ENCODE measurements around the gene ALCAM. TPM values are rescaled to one million over a fixed set of nuclear protein-coding genes. Genes with fewer than 3 reads are reported as not detected.

ALCAM gene
- total and polyA plus RNA-seq, 2 donors (not counting 3 experiments of a cell fraction or from before 2014, with no cell fraction given) = 46.3 to 118 TPM

DNA sequence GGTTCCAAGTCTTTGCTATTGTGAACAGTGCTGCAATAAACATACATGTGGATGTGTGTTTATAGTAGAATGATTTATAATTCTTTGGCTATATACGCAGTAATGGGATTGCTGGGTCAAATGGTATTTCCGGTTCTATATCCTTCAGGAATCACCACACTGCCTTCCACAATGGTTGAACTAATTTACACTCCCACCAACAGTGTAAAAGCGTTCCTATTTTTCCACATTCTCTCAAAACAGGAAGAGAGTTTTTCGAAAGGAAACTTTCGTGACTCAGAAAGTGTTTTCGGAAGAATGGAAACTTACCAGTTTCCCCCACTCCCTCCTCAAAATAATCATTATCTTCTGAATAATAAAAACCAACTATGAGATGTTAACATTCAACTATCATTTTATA lies 205.8 kb downstream of the ALCAM start:
- H3K4me1 ChIP-seq (ENCODE audit: control insufficient read depth, extremely low read depth, insufficient read depth, low read length) = no peaks in the 10 kb centered on the region
- no peak for TF ChIP-seq POLR2AphosphoS5 (IDR thresholded peaks at IDR 0.05; ENCODE audit: insufficient read depth, low read depth, low read length)
- peak; percentile 27 for TF ChIP-seq JUN (IDR thresholded peaks at IDR 0.05; ENCODE audit: borderline replicate concordance, insufficient read depth, insufficient read length, low read depth)
- no peaks in the 10 kb centered on the region for H3K9me3 ChIP-seq (replicated peaks; ENCODE audit: control insufficient read depth, insufficient read depth, low read length)
- ChIA-PET CTCF (no interaction called here), POLR2A (no interaction called here)
- H3K27me3 ChIP-seq (ENCODE audit: control insufficient read depth in 2 of 2, insufficient read depth in 2 of 2, low read length in 2 of 2) = no peaks in the 10 kb centered on the region
- dilution Hi-C loops (cut with MboI; ENCODE audit: extremely low pct_ligation_motif_present, low sequenced_read_pairs) = no loop called here
- intact Hi-C loops (cut with micrococcal nuclease) = no loop called here
- H3K27ac ChIP-seq (ENCODE audit: insufficient read depth, low read depth, low read length) = no peak overlapping the region
- no TSS peak for BruUV-seq (replicated peaks)
- no peak overlapping the region for H3K9ac ChIP-seq (replicated peaks; ENCODE audit: extremely low read depth, insufficient read depth, low read length)
- FAIRE-seq (peak; percentile 67), DNase-seq (ENCODE audit: low read depth, low spot score) (peak; percentile 62)
- no peaks in the 10 kb centered on the region for H4K20me1 ChIP-seq (replicated peaks; ENCODE audit: control insufficient read depth, extremely low read depth, insufficient read depth, low read length)
- H3K4me3 ChIP-seq (replicated peaks in 1 of 3; ENCODE audit: insufficient read depth in 1 of 3, low read depth in 1 of 3, low read length in 3 of 3) = no peak overlapping the region
- H3K4me2 ChIP-seq (ENCODE audit: insufficient read depth, low read length) = no peak overlapping the region
- no peaks in the 10 kb centered on the region for H3K79me2 ChIP-seq (ENCODE audit: control insufficient read depth, insufficient read depth, low read length)
- H3K36me3 ChIP-seq (ENCODE audit: control insufficient read depth in 2 of 2, extremely low read depth in 1 of 2, insufficient read depth in 2 of 2, low read length in 2 of 2) = no peaks in the 10 kb centered on the region
- H3K9me1 ChIP-seq (replicated peaks; ENCODE audit: control insufficient read depth, extremely low read depth, insufficient read depth, low read length) = no peaks in the 10 kb centered on the region
- no peak overlapping the region for H2AFZ ChIP-seq (ENCODE audit: low read depth, low read length)

DNA sequence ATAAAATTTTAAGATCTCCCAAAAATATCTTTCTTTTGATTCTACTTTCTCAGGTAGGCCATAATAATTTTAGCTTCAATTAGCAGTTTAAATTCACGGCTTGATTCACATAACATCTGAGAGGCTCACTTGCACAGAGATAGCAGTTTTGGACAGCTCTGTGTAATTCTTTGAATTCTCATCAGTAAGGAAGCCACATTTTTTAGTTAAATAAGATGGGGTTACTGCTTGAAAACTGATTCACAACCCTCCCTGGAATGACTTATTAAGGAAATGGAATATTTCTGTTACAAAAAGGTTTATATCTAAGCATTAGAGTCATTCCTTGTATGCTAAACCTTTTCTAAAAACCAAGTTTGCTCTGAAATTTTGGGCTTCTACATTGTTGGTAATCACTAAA lies 212.7 kb downstream of the ALCAM start:
- Histone ChIP-seq H3K9ac (replicated peaks; ENCODE audit: extremely low read depth, insufficient read depth, low read length) (no peak overlapping the region), H2AFZ (ENCODE audit: low read depth, low read length) (no peak overlapping the region), H3K79me2 (ENCODE audit: control insufficient read depth, insufficient read depth, low read length) (no peaks in the 10 kb centered on the region), H4K20me1 (replicated peaks; ENCODE audit: control insufficient read depth, extremely low read depth, insufficient read depth, low read length) (no peaks in the 10 kb centered on the region), H3K27ac (ENCODE audit: insufficient read depth, low read depth, low read length) (no peak overlapping the region), H3K36me3 (ENCODE audit: control insufficient read depth in 2 of 2, extremely low read depth in 1 of 2, insufficient read depth in 2 of 2, low read length in 2 of 2) (no peaks in the 10 kb centered on the region), H3K9me1 (replicated peaks; ENCODE audit: control insufficient read depth, extremely low read depth, insufficient read depth, low read length) (no peaks in the 10 kb centered on the region), H3K4me2 (ENCODE audit: insufficient read depth, low read length) (no peak overlapping the region), H3K9me3 (replicated peaks; ENCODE audit: control insufficient read depth, insufficient read depth, low read length) (no peaks in the 10 kb centered on the region), H3K4me3 (replicated peaks in 1 of 3; ENCODE audit: insufficient read depth in 1 of 3, low read depth in 1 of 3, low read length in 3 of 3) (no peak overlapping the region), H3K27me3 (ENCODE audit: control insufficient read depth in 2 of 2, insufficient read depth in 2 of 2, low read length in 2 of 2) (no peaks in the 10 kb centered on the region), H3K4me1 (ENCODE audit: control insufficient read depth, extremely low read depth, insufficient read depth, low read length) (no peaks in the 10 kb centered on the region)
- DNase-seq (ENCODE audit: low read depth, low spot score) (no peak), FAIRE-seq (no peak)
- ChIA-PET CTCF (no interaction called here), POLR2A (no interaction called here)
- intact Hi-C loops (cut with micrococcal nuclease) = no loop called here
- dilution Hi-C loops (cut with MboI; ENCODE audit: extremely low pct_ligation_motif_present, low sequenced_read_pairs) = no loop called here
- TF ChIP-seq POLR2A (IDR thresholded peaks at IDR 0.05; ENCODE audit: low read depth, low read length) (no peak), JUN (IDR thresholded peaks at IDR 0.05; ENCODE audit: borderline replicate concordance, insufficient read depth, insufficient read length, low read depth) (no peak), MYC (IDR thresholded peaks at IDR 0.05; ENCODE audit: low read depth, low read length) (no peak), POLR2AphosphoS5 (IDR thresholded peaks at IDR 0.05; ENCODE audit: insufficient read depth, low read depth, low read length) (no peak), FOS (IDR thresholded peaks at IDR 0.05; ENCODE audit: borderline replicate concordance, insufficient read depth, low read length) (no peak), GATA2 (IDR thresholded peaks at IDR 0.05; ENCODE audit: insufficient read depth, insufficient read length, low read depth, low read length) (no peak)
- TF ChIP-seq, protein P1, sequence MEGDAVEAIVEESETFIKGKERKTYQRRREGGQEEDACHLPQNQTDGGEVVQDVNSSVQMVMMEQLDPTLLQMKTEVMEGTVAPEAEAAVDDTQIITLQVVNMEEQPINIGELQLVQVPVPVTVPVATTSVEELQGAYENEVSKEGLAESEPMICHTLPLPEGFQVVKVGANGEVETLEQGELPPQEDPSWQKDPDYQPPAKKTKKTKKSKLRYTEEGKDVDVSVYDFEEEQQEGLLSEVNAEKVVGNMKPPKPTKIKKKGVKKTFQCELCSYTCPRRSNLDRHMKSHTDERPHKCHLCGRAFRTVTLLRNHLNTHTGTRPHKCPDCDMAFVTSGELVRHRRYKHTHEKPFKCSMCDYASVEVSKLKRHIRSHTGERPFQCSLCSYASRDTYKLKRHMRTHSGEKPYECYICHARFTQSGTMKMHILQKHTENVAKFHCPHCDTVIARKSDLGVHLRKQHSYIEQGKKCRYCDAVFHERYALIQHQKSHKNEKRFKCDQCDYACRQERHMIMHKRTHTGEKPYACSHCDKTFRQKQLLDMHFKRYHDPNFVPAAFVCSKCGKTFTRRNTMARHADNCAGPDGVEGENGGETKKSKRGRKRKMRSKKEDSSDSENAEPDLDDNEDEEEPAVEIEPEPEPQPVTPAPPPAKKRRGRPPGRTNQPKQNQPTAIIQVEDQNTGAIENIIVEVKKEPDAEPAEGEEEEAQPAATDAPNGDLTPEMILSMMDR (IDR thresholded peaks at IDR 0.05; ENCODE audit: extremely low read depth in 1 of 2, insufficient read depth in 1 of 2, low read depth in 1 of 2, low read length in 2 of 2) = no peak
- BruUV-seq (replicated peaks) = no TSS peak
